Measurements from ENCODE around the gene DNLZ. TPM values are rescaled to one million over a fixed set of nuclear protein-coding genes. Genes with fewer than 3 reads are reported as not detected.

Gene DNLZ
- total RNA-seq, 1 donor from 2014 or later, result 34.0 TPM

- no peak for DNase-seq (ENCODE audit: low read depth)
Observed at GRCh38 chr9:136397643-136398042, 34.1 kb upstream of the DNLZ start.

- DNase-seq (ENCODE audit: low read depth), result no peak
Observed at GRCh38 chr9:136396219-136396515, 32.6 kb upstream of the DNLZ start.

GRCh38 chr9:136395345-136396218, 32.0 kb upstream of the DNLZ start:
- DNase-seq (ENCODE audit: low read depth), result no peak

- no peak for DNase-seq (ENCODE audit: low read depth)
Observed at GRCh38 chr9:136395020-136395340, 31.4 kb upstream of the DNLZ start.

GRCh38 chr9:136394312-136395019, 30.9 kb upstream of the DNLZ start:
- no peak for DNase-seq (ENCODE audit: low read depth)

- DNase-seq (ENCODE audit: low read depth), result no peak
Observed at GRCh38 chr9:136393531-136393930, 30.0 kb upstream of the DNLZ start.

GRCh38 chr9:136392538-136393449, 29.2 kb upstream of the DNLZ start:
- no peak for DNase-seq (ENCODE audit: low read depth)

- no peak for DNase-seq (ENCODE audit: low read depth)
Observed at GRCh38 chr9:136391737-136392537, 28.4 kb upstream of the DNLZ start.

- no peak for DNase-seq (ENCODE audit: low read depth)
Observed at GRCh38 chr9:136389396-136389795, 25.9 kb upstream of the DNLZ start.

- DNase-seq (ENCODE audit: low read depth), result no peak
Observed at GRCh38 chr9:136387217-136387616, 23.7 kb upstream of the DNLZ start.

- no peak for DNase-seq (ENCODE audit: low read depth)
Observed at GRCh38 chr9:136386018-136386417, 22.5 kb upstream of the DNLZ start.

- no peak for DNase-seq (ENCODE audit: low read depth)
Observed at GRCh38 chr9:136385015-136385414, 21.5 kb upstream of the DNLZ start.

GRCh38 chr9:136383436-136383835, 19.9 kb upstream of the DNLZ start:
- no peak for DNase-seq (ENCODE audit: low read depth)

- DNase-seq (ENCODE audit: low read depth), result no peak
Observed at GRCh38 chr9:136381966-136382513, 18.5 kb upstream of the DNLZ start.

- DNase-seq (ENCODE audit: low read depth), result no peak
Observed at GRCh38 chr9:136381311-136381710, 17.8 kb upstream of the DNLZ start.

GRCh38 chr9:136380381-136380780, 16.8 kb upstream of the DNLZ start:
- no peak for DNase-seq (ENCODE audit: low read depth)

GRCh38 chr9:136379891-136380290, 16.3 kb upstream of the DNLZ start:
- no peak for DNase-seq (ENCODE audit: low read depth)

- no peak for DNase-seq (ENCODE audit: low read depth)
Observed at GRCh38 chr9:136379401-136379800, 15.9 kb upstream of the DNLZ start.

GRCh38 chr9:136379003-136379287, 15.4 kb upstream of the DNLZ start:
- no peak for DNase-seq (ENCODE audit: low read depth)

- DNase-seq (ENCODE audit: low read depth), result no peak
Observed at GRCh38 chr9:136378170-136379002, 14.8 kb upstream of the DNLZ start.
